IMR-90 (cell line): ENCODE measurements around the gene C20orf173. TPM values are rescaled to one million over a fixed set of nuclear protein-coding genes. Genes with fewer than 3 reads are reported as not detected.

Source experiments
- ATAC-seq: fragments of 200-7000 bp; cut with Tn5 transposase; 2 replicates; pipeline ENCODE4 v1.9.1; 2020; ENCODE audit warnings: low read depth, mild to moderate bottlenecking, moderate library complexity
- BruUV-seq: library from RNA; stranded (reverse); fragments of 400-500 nt; replicated peaks from 2 replicates; lab custom pipeline; 2021; lab: Mats Ljungman, UMichigan
- CTCF ChIA-PET: fragments of 300-600 bp; formaldehyde crosslinking; extraction: SDS; loops from one replicate; lab custom pipeline; 2021; ENCODE audit warnings: antibody characterized with exemption; lab: Yijun Ruan, JAX
- POLR2A ChIA-PET: fragments of 300-600 bp; sonication (Branson Sonifier 250); formaldehyde crosslinking; loops from one replicate; lab custom pipeline; 2022; ENCODE audit warnings: antibody characterized with exemption; ENCODE audit not compliant: unreplicated experiment; lab: Charles Lee
- DNase-seq: peaks from one replicate; pipeline ENCODE4 v3.0.0; 2013
- H2AFZ ChIP-seq: replicated peaks from 2 replicates; pipeline ENCODE3; 2013; ENCODE audit warnings: low read length, mild to moderate bottlenecking; ENCODE audit not compliant: poor library complexity
- H2AK5ac ChIP-seq: 2 replicates; pipeline ENCODE4 v1.6.1; 2013; ENCODE audit warnings: low read depth, low read length, inconsistent platforms
- H2AK9ac ChIP-seq: replicated peaks from 2 replicates; pipeline ENCODE3; 2013; ENCODE audit warnings: mild to moderate bottlenecking, low read depth, low read length, moderate library complexity; ENCODE audit not compliant: poor library complexity
- H2BK120ac ChIP-seq: 2 replicates; pipeline ENCODE4 v1.6.1; 2013; ENCODE audit warnings: low read depth, low read length, inconsistent platforms
- H2BK15ac ChIP-seq: 3 replicates; pipeline ENCODE4 v1.6.1; 2013; ENCODE audit warnings: low read depth, low read length, inconsistent platforms
- H2BK20ac ChIP-seq: 2 replicates; pipeline ENCODE4 v1.6.1; 2013; ENCODE audit warnings: low read depth, mild to moderate bottlenecking, inconsistent platforms, low read length, moderate library complexity
- H2BK5ac ChIP-seq: 2 replicates; pipeline ENCODE4 v1.6.1; 2013; ENCODE audit warnings: mild to moderate bottlenecking, low read depth, low read length, inconsistent platforms; ENCODE audit not compliant: poor library complexity, severe bottlenecking
- H3K14ac ChIP-seq: replicated peaks from 2 replicates; pipeline ENCODE4 v1.6.1; 2013; ENCODE audit warnings: low read depth, low read length, inconsistent platforms
- H3K18ac ChIP-seq: 2 replicates; pipeline ENCODE4 v1.6.1; 2013; ENCODE audit warnings: low read depth, low read length, control low read depth
- H3K23ac ChIP-seq: 2 replicates; pipeline ENCODE4 v1.6.1; 2013; ENCODE audit warnings: low read depth, low read length, inconsistent platforms
- H3K27ac ChIP-seq: 2 replicates; pipeline ENCODE4 v1.5.1; 2013; ENCODE audit warnings: mild to moderate bottlenecking, control low read depth, low read length; ENCODE audit not compliant: insufficient read depth
- H3K27me3 ChIP-seq: 2 replicates; pipeline ENCODE4 v1.6.1; 2013; ENCODE audit warnings: low read length; ENCODE audit not compliant: control insufficient read depth, insufficient read depth
- H3K36me3 ChIP-seq: 2 replicates; pipeline ENCODE4 v1.6.1; 2013; ENCODE audit warnings: low read length, mixed read lengths; ENCODE audit not compliant: control insufficient read depth, insufficient read depth
- H3K4ac ChIP-seq: 2 replicates; pipeline ENCODE4 v1.6.1; 2013; ENCODE audit warnings: low read depth, low read length, inconsistent platforms
- H3K4me1 ChIP-seq: 2 replicates; pipeline ENCODE4 v1.6.1; 2013; ENCODE audit warnings: low read length, mixed read lengths; ENCODE audit not compliant: control insufficient read depth, insufficient read depth
- H3K4me2 ChIP-seq: 2 replicates; pipeline ENCODE4 v1.6.1; 2013; ENCODE audit warnings: low read depth, mild to moderate bottlenecking, control low read depth, low read length, moderate library complexity
- H3K4me3 ChIP-seq: 2 replicates; pipeline ENCODE4 v1.5.1; 2013; ENCODE audit warnings: low read depth, mild to moderate bottlenecking, control low read depth, low read length, moderate library complexity; ENCODE audit not compliant: insufficient read depth
- H3K56ac ChIP-seq: 2 replicates; pipeline ENCODE4 v1.6.1; 2013; ENCODE audit warnings: low read length, inconsistent platforms; ENCODE audit not compliant: insufficient read depth; ENCODE audit errors: extremely low read depth
- H3K79me1 ChIP-seq, 2 experiments: 2 replicates each; pipeline ENCODE4 v1.6.1; 2013; ENCODE audit warnings: low read length in 2 of 2, inconsistent platforms in 1 of 2, low read depth in 1 of 2
- H3K9ac ChIP-seq: 2 replicates; pipeline ENCODE4 v1.6.1; 2013; ENCODE audit warnings: low read depth, low read length, control low read depth
- H3K9me1 ChIP-seq: 2 replicates; pipeline ENCODE4 v1.6.1; 2013; ENCODE audit warnings: low read length, inconsistent platforms; ENCODE audit not compliant: insufficient read depth
- H3K9me3 ChIP-seq: 2 replicates; pipeline ENCODE4 v1.6.1; 2013; ENCODE audit warnings: low read length; ENCODE audit not compliant: control insufficient read depth, insufficient read depth
- H4K20me1 ChIP-seq: 2 replicates; pipeline ENCODE4 v1.6.1; 2013; ENCODE audit warnings: low read length, inconsistent platforms; ENCODE audit not compliant: insufficient read depth
- H4K5ac ChIP-seq: 2 replicates; pipeline ENCODE4 v1.6.1; 2013; ENCODE audit warnings: mild to moderate bottlenecking, low read depth, low read length, control low read depth
- H4K8ac ChIP-seq, 2 experiments: 2 replicates each; pipeline ENCODE4 v1.6.1; 2013; ENCODE audit warnings: low read depth in 2 of 2, low read length in 2 of 2, control low read depth in 1 of 2, inconsistent platforms in 1 of 2
- H4K91ac ChIP-seq: 2 replicates; pipeline ENCODE4 v1.6.1; 2013; ENCODE audit warnings: low read depth, low read length, inconsistent platforms; ENCODE audit not compliant: insufficient read depth
- CEBPB ChIP-seq: IDR thresholded peaks from 2 replicates; pipeline ENCODE4 v1.6.1; 2012; ENCODE audit warnings: low read depth, low read length, improper control_type of control experiment
- CHD1 ChIP-seq: IDR thresholded peaks from 2 replicates; pipeline ENCODE4 v1.6.1; 2012; ENCODE audit warnings: low read depth, low read length, improper control_type of control experiment
- MXI1 ChIP-seq: IDR thresholded peaks from 2 replicates; pipeline ENCODE4 v1.6.1; 2012; ENCODE audit warnings: low read depth, mild to moderate bottlenecking, low read length, moderate library complexity, borderline replicate concordance
- RAD21 ChIP-seq: IDR thresholded peaks from 2 replicates; pipeline ENCODE4 v1.6.1; 2012; ENCODE audit warnings: low read length, improper control_type of control experiment
- WGBS, 2 experiments: methylation state at CpG; one replicate each; pipeline versions ENCODE4 v1.1.5 to v1.1.7; 2013; ENCODE audit warnings: missing lambda C conversion rate in 2 of 2; ENCODE audit not compliant: insufficient read length in 1 of 2; ENCODE audit errors: extremely low coverage in 2 of 2; 5-methylcytosine and 5-hydroxymethylcytosine counted together
- dilution Hi-C: fragments of 300-500 bp; cut with HindIII; formaldehyde crosslinking; loops from one replicate; pipeline ENCODE4 v1.14.3; 2018; ENCODE audit warnings: low sequenced_read_pairs; ENCODE audit not compliant: unreplicated experiment
- in situ Hi-C: fragments of 300-500 bp; cut with MboI; formaldehyde crosslinking; loops from 3 replicates; pipeline ENCODE4 v1.14.3; 2019; ENCODE audit warnings: low sequenced_read_pairs, inconsistent platforms, mixed read lengths
- intact Hi-C: fragments of 100-400 bp; cut with micrococcal nuclease; formaldehyde crosslinking; loops from 2 replicates; pipeline ENCODE4 v1.10.0; 2022
- polyA plus RNA-seq, 3 experiments: library from polyadenylated mRNA; depleted of rRNA; stranded (reverse); fragments of >200 nt; gene quantifications; 2 replicates each; pipeline ENCODE4 v1.2.3, GENCODE V29; 2012; ENCODE audit warnings: low replicate concordance in 1 of 3
- total RNA-seq: library from RNA; depleted of rRNA; stranded (reverse); fragments of >200 nt; gene quantifications from 2 replicates; pipeline ENCODE4 v1.2.3, GENCODE V29; 2012

The C20orf173 gene
- total and polyA plus RNA-seq, 2 of the 4 experiments (the other 2 are of a cell fraction): not detected

DNA sequence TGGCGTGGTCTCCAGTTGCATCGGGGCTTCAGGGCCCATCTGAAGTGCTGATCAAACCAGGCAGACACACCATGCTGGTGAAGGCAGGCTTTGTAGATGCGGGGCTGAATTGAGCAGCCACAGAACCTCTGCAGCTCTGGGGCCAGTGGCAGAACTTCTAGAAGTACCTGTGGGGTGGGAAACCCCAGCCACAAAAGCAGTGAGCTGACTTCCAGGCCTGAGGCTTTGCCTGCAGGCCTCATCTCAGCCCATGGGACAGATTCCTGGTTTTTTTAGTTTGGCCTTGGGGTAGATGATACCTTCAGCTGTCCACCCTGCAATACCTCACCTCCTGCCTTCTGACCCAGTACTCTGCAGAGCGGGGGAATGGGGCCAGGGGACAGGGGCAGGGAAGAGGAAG, 14.1 kb downstream of the C20orf173 start:
- Histone ChIP-seq H3K9me3 (no peaks in the 10 kb centered on the region), H3K4me1 (peaks cover 11% of the 10 kb centered on the region), H3K9me1 (peaks cover 15% of the 10 kb centered on the region), H2BK120ac (no peak overlapping the region), H2BK5ac (no peak overlapping the region), H3K4me2 (no peak overlapping the region), H2AFZ (peak overlapping the region; percentile 33), H4K91ac (no peak overlapping the region), H3K79me1 (peaks cover 0 to 9% of the 10 kb centered on the region in 2 experiments; a peak in 1 of 4 replicates), H3K4ac (no peak overlapping the region), H2AK9ac (no peak overlapping the region), H3K14ac (no peak overlapping the region), H3K36me3 (peaks cover 22% of the 10 kb centered on the region), H4K20me1 (peaks cover 22% of the 10 kb centered on the region; the same call in 1 of the 2 replicates), H2AK5ac (no peak overlapping the region), H3K56ac (no peak overlapping the region), H4K5ac (no peak overlapping the region), H2BK20ac (no peak overlapping the region), H3K18ac (no peak overlapping the region), H3K27me3 (no peaks in the 10 kb centered on the region), H2BK15ac (no peak overlapping the region), H3K23ac (no peak overlapping the region), H3K4me3 (no peak overlapping the region), H4K8ac (no peak overlapping the region), H3K9ac (no peak overlapping the region), H3K27ac (no peak overlapping the region)
- ChIA-PET CTCF (no interaction called here), POLR2A (interaction anchor here (0.6 kb wide), 1 partner anchor 650 kb away, joined by 3 read pairs; no protein-coding TSS in a partner anchor)
- 92% methylated on average over 2 of the region's 4 CpGs; no CpG with 5 or more reads in 1 of the 2 experiments for WGBS, 2 experiments
- no peak for ATAC-seq
- TF ChIP-seq RAD21 (no peak), CEBPB (no peak), MXI1 (no peak), CHD1 (no peak)
- dilution Hi-C loops: no loop called here
- no peak for DNase-seq
- no TSS peak for BruUV-seq
- intact Hi-C loops: loop anchor here (10.0 kb wide), 1 partner anchor 99 kb away; the partner anchor contains the start of gene SPAG4
- in situ Hi-C loops: loop anchor here (25.0 kb wide), 1 partner anchor 397 kb away; no protein-coding TSS in a partner anchor
